SK-N-SH treated with all-trans-retinoic acid at 6 μM for 48 hours (cell line): ENCODE results near the gene ANAPC4.

ENCODE experiments used
- ATAC-seq: fragments of 200-7000 bp; cut with Tn5 transposase; 3 replicates; pipeline ENCODE4 v1.9.1; 2020; ENCODE audit warnings: mild to moderate bottlenecking, moderate library complexity
- ARNTL ChIP-seq: fragments of 450-650 bp; formaldehyde crosslinking; IDR thresholded peaks from 2 replicates; pipeline ENCODE4 v1.5.0; 2020; ENCODE audit warnings: low read depth, mild to moderate bottlenecking, moderate library complexity, borderline replicate concordance
- BACH2 ChIP-seq: fragments of 250-450 bp; sonication (Bioruptor Pico); IDR thresholded peaks from 2 replicates; pipeline ENCODE4 v1.9.0; 2021; ENCODE audit warnings: mild to moderate bottlenecking, borderline replicate concordance
- CSDC2 ChIP-seq: fragments of 250-450 bp; sonication (Bioruptor Pico); IDR thresholded peaks from 2 replicates; pipeline ENCODE4 v1.5.0; 2020; ENCODE audit warnings: mild to moderate bottlenecking, moderate library complexity
- ESRRG ChIP-seq: fragments of 250-450 bp; sonication (Bioruptor Pico); IDR thresholded peaks from 2 replicates; pipeline ENCODE4 v1.6.1; 2021; ENCODE audit warnings: mild to moderate bottlenecking
- GLIS3 ChIP-seq: fragments of 250-450 bp; sonication (Bioruptor Pico); IDR thresholded peaks from 2 replicates; pipeline ENCODE4 v1.5.0; 2020; ENCODE audit warnings: mild to moderate bottlenecking, moderate library complexity
- OSR1 ChIP-seq: fragments of 250-450 bp; sonication (Bioruptor Pico); IDR thresholded peaks from 2 replicates; pipeline ENCODE4 v1.8.0; 2022; ENCODE audit warnings: moderate library complexity, mild to moderate bottlenecking, inconsistent platforms
- PPARA ChIP-seq: fragments of 250-450 bp; sonication (Bioruptor Pico); IDR thresholded peaks from 2 replicates; pipeline ENCODE4 v1.5.0; 2020; ENCODE audit warnings: mild to moderate bottlenecking, borderline replicate concordance
- SNAI2 ChIP-seq: fragments of 250-450 bp; sonication (Bioruptor Pico); IDR thresholded peaks from 2 replicates; pipeline ENCODE4 v1.5.0; 2020; ENCODE audit warnings: mild to moderate bottlenecking, moderate library complexity
- TCF4 ChIP-seq: fragments of 250-450 bp; sonication (Bioruptor Pico); IDR thresholded peaks from 2 replicates; pipeline ENCODE4 v1.8.0; 2021; ENCODE audit warnings: mild to moderate bottlenecking, moderate library complexity, borderline replicate concordance
- TOX ChIP-seq: fragments of 250-450 bp; sonication (Bioruptor Pico); IDR thresholded peaks from 2 replicates; pipeline ENCODE4 v1.8.0; 2021; ENCODE audit warnings: mild to moderate bottlenecking, moderate library complexity, borderline replicate concordance
- ZC3H10 ChIP-seq: fragments of 250-450 bp; sonication (Bioruptor Pico); IDR thresholded peaks from 2 replicates; pipeline ENCODE4 v1.5.1; 2021; ENCODE audit warnings: mild to moderate bottlenecking, moderate library complexity
- ZFP30 ChIP-seq: fragments of 450-650 bp; formaldehyde crosslinking; IDR thresholded peaks from 2 replicates; pipeline ENCODE4 v1.5.0; 2022; ENCODE audit warnings: mild to moderate bottlenecking, moderate library complexity
- ZNF565 ChIP-seq: fragments of 450-650 bp; formaldehyde crosslinking; conservative IDR thresholded peaks from 2 replicates; pipeline ENCODE4 v1.5.0; 2020; ENCODE audit warnings: low read depth, mild to moderate bottlenecking, moderate library complexity
- ZNF70 ChIP-seq: fragments of 450-650 bp; formaldehyde crosslinking; IDR thresholded peaks from 2 replicates; pipeline ENCODE4 v1.5.0; 2020; ENCODE audit warnings: mild to moderate bottlenecking, moderate library complexity
- ZNF8 ChIP-seq: fragments of 450-650 bp; formaldehyde crosslinking; IDR thresholded peaks from 2 replicates; pipeline ENCODE4 v1.5.0; 2020; ENCODE audit warnings: mild to moderate bottlenecking, moderate library complexity
- TF ChIP-seq, protein P1 (sequence below): fragments of 250-450 bp; sonication (Bioruptor Pico); IDR thresholded peaks from 2 replicates; pipeline ENCODE4 v1.5.0; 2020; ENCODE audit warnings: mild to moderate bottlenecking, moderate library complexity
- TF ChIP-seq, protein P2 (sequence below): fragments of 250-450 bp; sonication (Bioruptor Pico); IDR thresholded peaks from 2 replicates; pipeline ENCODE4 v1.5.1; 2021; ENCODE audit warnings: mild to moderate bottlenecking, moderate library complexity
- TF ChIP-seq, protein P3 (sequence below): fragments of 250-450 bp; sonication (Bioruptor Pico); IDR thresholded peaks from 2 replicates; pipeline ENCODE4 v1.5.1; 2020; ENCODE audit warnings: low read depth, mild to moderate bottlenecking, moderate library complexity
- TF ChIP-seq, protein P4 (sequence below): fragments of 250-450 bp; sonication (Bioruptor Pico); IDR thresholded peaks from 2 replicates; pipeline ENCODE4 v1.8.0; 2020; ENCODE audit warnings: mild to moderate bottlenecking, moderate library complexity, borderline replicate concordance

The ANAPC4 gene

DNA sequence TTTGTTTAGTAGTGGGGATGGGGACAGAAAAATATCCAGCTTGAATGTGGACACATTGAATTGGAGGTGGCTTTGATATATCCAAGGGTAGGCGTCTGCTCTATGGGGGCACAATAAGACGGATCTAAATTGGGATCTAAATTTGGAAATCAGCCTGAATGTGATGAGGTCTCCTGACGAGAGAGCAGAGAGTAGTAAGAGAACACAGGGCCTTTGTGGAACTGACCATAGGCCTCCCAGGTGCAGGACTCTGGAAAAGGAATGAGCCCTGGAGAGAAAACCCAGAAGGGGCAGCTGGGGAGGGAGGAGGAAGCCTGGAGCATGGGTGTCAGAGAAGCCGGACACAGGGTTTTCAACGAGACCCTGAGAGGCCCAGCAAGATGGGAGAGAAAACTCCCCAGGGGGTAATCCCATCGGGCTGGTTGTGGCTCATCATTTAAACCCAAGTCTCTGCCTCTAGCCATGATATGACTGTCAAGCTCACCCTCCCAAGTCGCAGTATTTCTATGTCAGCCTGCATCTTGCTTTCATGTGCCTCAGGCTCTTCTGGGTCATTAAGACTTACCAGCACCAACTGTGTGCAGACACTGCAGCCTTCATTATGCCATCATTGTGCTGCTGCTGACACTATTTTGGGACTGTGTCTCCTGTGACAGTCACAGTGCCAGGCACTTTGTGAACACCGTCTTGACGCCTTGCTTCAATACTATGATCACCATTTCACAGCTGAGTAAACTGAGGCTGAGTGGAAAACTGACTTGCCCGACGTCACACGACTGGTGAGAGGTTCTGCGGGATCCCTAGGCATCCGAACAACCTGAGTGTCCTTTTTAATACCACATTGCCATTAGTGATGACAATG lies 57.1 kb downstream of the ANAPC4 start (continued):
- TF ChIP-seq, protein P1, sequence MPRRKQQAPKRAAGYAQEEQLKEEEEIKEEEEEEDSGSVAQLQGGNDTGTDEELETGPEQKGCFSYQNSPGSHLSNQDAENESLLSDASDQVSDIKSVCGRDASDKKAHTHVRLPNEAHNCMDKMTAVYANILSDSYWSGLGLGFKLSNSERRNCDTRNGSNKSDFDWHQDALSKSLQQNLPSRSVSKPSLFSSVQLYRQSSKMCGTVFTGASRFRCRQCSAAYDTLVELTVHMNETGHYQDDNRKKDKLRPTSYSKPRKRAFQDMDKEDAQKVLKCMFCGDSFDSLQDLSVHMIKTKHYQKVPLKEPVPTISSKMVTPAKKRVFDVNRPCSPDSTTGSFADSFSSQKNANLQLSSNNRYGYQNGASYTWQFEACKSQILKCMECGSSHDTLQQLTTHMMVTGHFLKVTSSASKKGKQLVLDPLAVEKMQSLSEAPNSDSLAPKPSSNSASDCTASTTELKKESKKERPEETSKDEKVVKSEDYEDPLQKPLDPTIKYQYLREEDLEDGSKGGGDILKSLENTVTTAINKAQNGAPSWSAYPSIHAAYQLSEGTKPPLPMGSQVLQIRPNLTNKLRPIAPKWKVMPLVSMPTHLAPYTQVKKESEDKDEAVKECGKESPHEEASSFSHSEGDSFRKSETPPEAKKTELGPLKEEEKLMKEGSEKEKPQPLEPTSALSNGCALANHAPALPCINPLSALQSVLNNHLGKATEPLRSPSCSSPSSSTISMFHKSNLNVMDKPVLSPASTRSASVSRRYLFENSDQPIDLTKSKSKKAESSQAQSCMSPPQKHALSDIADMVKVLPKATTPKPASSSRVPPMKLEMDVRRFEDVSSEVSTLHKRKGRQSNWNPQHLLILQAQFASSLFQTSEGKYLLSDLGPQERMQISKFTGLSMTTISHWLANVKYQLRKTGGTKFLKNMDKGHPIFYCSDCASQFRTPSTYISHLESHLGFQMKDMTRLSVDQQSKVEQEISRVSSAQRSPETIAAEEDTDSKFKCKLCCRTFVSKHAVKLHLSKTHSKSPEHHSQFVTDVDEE (CRISPR knock-in tag), result no peak
- no peak for TF ChIP-seq ZC3H10 (CRISPR knock-in tag)
- no peak for TF ChIP-seq PPARA (CRISPR knock-in tag)
- TF ChIP-seq BACH2 (CRISPR knock-in tag), result no peak
- no peak for TF ChIP-seq ZFP30 (CRISPR knock-in tag)

DNA sequence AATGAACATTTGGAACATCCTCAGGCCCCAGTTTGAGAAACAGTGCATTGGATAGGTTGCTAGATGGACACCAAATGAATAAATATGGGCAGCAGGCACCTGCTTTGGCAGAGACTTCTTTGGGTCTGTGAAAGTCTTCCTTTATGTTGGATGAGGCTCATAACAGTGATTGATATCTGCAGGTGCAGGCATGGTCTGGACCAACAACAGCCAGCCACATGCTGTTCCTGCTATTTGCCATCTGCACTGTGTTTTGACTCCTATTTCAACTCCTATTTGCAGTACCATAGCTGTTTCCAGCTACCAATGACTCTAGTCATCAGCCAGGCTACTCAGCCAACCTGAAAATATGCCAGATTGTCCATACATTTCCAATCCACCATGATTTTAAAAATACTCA lies 60.9 kb downstream of the ANAPC4 start:
- no peak for TF ChIP-seq ZNF70
- TF ChIP-seq ZNF565 (CRISPR knock-in tag), result no peak
- TF ChIP-seq TOX (CRISPR knock-in tag), result no peak
- no peak for TF ChIP-seq ZC3H10 (CRISPR knock-in tag)
- no peak for TF ChIP-seq TCF4 (CRISPR knock-in tag)
- TF ChIP-seq ARNTL (CRISPR knock-in tag), result no peak
- TF ChIP-seq, protein P1 (CRISPR knock-in tag), result no peak
- TF ChIP-seq, protein P2, sequence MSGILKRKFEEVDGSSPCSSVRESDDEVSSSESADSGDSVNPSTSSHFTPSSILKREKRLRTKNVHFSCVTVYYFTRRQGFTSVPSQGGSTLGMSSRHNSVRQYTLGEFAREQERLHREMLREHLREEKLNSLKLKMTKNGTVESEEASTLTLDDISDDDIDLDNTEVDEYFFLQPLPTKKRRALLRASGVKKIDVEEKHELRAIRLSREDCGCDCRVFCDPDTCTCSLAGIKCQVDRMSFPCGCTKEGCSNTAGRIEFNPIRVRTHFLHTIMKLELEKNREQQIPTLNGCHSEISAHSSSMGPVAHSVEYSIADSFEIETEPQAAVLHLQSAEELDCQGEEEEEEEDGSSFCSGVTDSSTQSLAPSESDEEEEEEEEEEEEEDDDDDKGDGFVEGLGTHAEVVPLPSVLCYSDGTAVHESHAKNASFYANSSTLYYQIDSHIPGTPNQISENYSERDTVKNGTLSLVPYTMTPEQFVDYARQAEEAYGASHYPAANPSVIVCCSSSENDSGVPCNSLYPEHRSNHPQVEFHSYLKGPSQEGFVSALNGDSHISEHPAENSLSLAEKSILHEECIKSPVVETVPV (CRISPR knock-in tag), result no peak
- TF ChIP-seq ZNF8 (CRISPR knock-in tag), result no peak
- TF ChIP-seq, protein P3, sequence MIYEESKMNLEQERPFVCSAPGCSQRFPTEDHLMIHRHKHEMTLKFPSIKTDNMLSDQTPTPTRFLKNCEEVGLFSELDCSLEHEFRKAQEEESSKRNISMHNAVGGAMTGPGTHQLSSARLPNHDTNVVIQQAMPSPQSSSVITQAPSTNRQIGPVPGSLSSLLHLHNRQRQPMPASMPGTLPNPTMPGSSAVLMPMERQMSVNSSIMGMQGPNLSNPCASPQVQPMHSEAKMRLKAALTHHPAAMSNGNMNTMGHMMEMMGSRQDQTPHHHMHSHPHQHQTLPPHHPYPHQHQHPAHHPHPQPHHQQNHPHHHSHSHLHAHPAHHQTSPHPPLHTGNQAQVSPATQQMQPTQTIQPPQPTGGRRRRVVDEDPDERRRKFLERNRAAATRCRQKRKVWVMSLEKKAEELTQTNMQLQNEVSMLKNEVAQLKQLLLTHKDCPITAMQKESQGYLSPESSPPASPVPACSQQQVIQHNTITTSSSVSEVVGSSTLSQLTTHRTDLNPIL (CRISPR knock-in tag), result no peak
- TF ChIP-seq BACH2 (CRISPR knock-in tag), result no peak
- no peak for TF ChIP-seq ESRRG (CRISPR knock-in tag)
- no peak for TF ChIP-seq OSR1
- TF ChIP-seq, protein P4, sequence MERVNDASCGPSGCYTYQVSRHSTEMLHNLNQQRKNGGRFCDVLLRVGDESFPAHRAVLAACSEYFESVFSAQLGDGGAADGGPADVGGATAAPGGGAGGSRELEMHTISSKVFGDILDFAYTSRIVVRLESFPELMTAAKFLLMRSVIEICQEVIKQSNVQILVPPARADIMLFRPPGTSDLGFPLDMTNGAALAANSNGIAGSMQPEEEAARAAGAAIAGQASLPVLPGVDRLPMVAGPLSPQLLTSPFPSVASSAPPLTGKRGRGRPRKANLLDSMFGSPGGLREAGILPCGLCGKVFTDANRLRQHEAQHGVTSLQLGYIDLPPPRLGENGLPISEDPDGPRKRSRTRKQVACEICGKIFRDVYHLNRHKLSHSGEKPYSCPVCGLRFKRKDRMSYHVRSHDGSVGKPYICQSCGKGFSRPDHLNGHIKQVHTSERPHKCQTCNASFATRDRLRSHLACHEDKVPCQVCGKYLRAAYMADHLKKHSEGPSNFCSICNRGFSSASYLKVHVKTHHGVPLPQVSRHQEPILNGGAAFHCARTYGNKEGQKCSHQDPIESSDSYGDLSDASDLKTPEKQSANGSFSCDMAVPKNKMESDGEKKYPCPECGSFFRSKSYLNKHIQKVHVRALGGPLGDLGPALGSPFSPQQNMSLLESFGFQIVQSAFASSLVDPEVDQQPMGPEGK (CRISPR knock-in tag), result no peak
- TF ChIP-seq PPARA (CRISPR knock-in tag), result no peak
- no peak for TF ChIP-seq SNAI2 (CRISPR knock-in tag)
- TF ChIP-seq GLIS3 (CRISPR knock-in tag), result no peak
- TF ChIP-seq CSDC2, result no peak
- TF ChIP-seq, all 23 proteins: peak for 0
- ATAC-seq, result no peak
